NCI-H446 treated with DMSO at 0.1 percent for 48 hours (cell line): ENCODE measurements around the gene ARRB1.
"Not testable (repeated sequence)": the region's sequence is repeated elsewhere in the genome, so short reads cannot be mapped to it uniquely, and the experiment has no call there.

ENCODE experiments used
- DNase-seq: peaks from one replicate; lab custom pipeline; 2025; lab: John Stamatoyannopoulos, UW

Gene ARRB1

DNA sequence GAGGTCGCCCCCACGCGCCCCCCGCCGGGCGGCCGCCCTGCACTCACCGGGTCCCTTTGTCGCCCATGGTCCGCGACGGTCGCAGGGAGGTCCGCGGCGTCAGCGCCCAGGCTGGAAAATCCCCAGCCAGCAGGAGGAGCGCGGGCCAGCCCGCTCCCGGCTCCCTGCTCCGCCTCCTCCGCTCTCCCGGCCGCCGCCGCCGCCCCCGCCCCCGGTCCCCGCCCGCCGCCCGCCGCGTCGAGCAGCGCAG, at the start of gene ARRB1:
Gene ARRB1 (minus strand): TSS at position 121 of the 250 bp plus-strand sequence. CDS start 54 bp downstream, at position 67.
- DNase-seq, result no peak

GRCh38 chr11:75400146-75400865, 48.8 kb upstream of the ARRB1 start:
- no peak for DNase-seq

DNA sequence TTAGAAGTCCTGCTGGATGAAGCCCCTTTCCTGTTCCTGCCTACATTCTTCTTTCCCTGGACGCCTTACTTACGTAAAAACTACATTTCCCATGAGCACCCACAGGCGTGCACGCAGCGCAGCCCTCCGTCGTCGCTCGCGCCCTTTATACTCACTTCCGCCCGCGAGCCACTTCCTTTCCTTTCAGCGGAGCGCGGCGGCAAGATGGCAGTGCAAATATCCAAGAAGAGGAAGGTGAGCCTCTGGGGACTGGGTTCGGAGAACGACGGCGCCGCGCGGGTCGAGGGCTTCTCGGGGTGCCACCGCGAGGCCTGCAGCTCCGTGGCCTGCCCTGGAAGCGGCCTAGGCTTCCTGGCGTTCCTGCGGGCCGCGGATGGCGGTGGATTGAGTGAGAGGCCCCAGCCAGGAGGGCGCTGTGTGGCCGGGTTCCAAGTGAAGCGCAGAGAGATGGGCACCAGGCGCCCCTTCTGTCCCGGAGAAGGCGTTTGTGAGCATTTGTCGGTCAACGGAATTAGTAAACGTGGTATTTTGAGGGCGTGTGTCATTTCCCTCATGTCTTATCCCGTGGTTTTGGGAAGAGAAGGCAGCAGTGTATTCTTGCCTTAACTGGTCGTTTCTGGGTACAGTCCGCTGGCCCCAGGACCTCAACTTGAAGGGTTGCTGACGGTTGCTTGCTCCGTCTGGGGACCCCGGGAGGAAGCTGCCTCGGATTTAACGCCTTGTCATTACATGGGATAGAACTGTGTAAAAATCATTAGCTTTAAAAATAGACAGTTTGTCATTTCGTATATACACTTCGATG, 48.1 kb upstream of the ARRB1 start, which contains the start of gene RPS3:
Gene RPS3 (plus strand): TSS at position 175 of the 802 bp plus-strand sequence. CDS start 30 bp downstream, at position 205.
- peak; percentile 84 for DNase-seq

GRCh38 chr11:75398906-75399305, 47.4 kb upstream of the ARRB1 start:
- no peak for DNase-seq

- no peak for DNase-seq
Observed at GRCh38 chr11:75394085-75394840, 42.8 kb upstream of the ARRB1 start.

GRCh38 chr11:75389925-75390324, 38.5 kb upstream of the ARRB1 start:
- no peak for DNase-seq

DNA sequence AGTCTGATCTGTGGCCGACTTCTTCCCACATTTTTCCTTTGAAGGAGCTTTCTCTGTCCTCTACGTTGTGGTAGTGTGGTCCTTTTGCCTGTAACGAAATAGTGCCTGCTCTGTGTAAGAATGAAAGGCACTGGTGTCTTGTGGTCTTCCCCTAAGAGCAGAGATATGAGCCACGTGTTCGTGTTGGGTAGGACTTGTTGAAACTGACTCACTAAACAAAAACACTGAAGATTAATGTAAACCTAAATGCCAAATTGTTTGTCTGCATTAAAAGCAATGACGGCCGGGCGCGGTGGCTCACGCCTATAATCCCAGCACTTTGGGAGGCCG, 37.8 kb upstream of the ARRB1 start:
- DNase-seq, result no peak

DNA sequence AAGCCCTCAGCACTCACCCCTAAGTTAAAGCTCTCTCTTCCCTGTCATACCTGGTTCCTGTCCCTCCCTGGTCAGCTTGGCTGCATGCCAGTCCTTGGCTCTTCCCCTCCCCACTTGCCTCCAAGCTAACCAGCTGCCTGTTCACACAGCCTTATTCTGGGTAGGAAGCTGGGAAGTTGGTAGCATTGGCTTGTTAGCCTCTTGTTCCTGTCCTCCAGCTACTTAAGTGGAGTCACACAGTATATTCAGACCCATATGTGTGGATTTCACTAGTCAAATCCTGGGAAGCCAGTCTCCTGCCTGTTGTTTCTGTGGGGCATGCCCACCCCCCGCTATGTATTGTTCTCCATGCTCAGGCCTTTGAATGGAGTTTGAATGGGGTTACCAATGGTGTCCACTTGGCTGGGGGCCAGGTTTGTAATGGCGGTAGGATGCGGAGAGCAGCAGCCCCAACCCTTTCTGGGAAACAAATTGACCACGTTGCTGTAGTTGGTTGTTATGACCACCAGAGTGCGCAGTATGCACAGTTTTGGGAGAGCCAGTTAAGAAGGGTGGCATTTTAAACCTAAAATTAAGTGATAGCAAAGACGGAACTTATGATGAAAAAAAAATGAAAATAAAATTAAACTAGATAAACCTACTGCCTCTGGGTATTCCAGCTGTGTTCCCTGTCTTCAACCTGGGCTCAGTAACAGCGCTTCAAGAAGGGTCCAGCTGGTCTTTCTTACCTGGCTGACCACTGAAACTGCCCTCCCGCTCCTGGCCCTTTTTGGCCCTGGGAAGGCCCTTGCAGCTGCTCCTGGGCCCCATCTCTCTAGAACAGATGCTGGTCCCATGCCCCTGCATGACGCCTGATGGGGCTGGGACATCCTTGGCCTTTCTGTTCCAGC, 37.2 kb upstream of the ARRB1 start:
- DNase-seq, result peak; percentile 60

DNA sequence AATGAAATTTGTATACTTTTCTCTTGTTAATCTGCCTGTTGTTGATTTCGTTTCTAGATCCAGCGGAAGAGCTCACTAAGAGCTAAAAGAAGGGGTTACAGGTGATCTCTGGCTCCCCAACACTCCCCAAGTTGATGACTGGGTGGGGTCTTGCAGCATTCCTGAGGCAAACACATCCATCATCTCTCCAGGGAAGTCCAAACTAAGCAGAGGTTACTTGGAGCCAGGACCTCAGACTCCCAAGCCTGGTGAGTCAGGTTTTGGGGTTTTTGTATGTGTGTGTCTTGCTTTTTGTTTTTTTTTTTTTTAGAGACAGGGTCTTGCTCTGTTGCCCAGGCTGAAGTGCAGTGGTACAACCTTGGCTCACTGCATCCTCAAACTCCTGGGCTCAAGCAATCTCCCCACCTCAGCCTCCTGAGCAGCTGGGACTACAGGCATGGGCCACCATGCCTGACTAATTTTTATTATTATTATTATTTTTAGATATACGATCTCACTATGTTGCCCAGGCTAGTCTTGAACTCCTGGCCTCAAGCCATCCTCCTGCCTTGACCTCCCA, 36.4 kb upstream of the ARRB1 start:
- no peak for DNase-seq

GRCh38 chr11:75386942-75387630, 35.6 kb upstream of the ARRB1 start:
- no peak for DNase-seq

DNA sequence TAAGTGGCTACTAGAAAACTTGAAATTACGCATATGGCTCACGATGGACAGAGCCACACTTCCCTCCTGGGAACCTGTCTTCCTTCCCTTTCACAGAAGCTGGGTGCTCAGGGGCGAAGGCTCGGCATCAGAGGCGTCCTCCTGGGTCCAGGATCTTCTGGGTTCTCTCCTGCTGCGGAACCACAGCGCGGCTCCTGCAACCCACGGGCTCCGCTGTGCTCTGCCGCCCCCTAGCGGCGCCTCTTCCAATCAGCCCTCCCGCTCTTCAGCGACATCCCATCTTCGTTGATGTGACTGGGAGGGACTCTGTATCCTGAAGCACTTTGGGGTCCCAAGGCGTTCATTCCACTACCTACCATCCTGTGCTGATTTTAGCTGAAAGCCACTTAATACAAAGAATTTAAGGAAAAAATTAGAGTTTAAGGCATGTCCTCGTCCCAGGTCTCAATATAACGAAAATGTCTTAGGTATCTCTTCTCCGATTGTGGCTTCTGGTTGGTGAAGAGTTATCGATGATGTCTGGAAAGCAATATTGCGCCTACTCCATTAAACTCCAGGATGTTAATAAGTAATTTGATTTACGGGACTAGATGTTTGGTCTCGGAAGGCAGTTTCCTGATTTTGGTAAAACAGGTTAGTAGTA, 33.1 kb upstream of the ARRB1 start:
- no peak for DNase-seq

- DNase-seq, result no peak
Observed at GRCh38 chr11:75383246-75383645, 31.8 kb upstream of the ARRB1 start.

- DNase-seq, result no peak
Observed at GRCh38 chr11:75380716-75381420, 29.4 kb upstream of the ARRB1 start.

DNA sequence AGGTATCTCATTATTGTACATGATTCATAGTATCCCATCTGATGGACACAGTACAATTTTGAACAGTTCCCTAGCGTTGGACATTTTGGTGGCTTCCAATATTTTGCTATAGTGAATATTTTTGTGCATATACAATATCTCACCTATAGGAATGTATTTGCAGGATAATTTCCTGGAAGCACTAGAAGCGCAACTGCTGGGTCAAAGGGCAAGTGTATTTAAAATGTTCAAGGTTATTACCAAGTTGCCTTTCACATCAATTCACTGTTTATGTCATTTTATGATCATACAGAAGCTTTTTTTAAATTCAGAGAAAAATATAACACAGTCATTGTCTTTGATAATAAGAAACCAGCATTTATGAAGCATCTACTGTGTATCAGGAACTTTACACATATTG, 28.8 kb upstream of the ARRB1 start:
- no peak for DNase-seq

GRCh38 chr11:75378776-75379175, 27.3 kb upstream of the ARRB1 start:
- DNase-seq, result not testable (repeated sequence)

- DNase-seq, result no peak
Observed at GRCh38 chr11:75376175-75376574, 24.7 kb upstream of the ARRB1 start.

DNA sequence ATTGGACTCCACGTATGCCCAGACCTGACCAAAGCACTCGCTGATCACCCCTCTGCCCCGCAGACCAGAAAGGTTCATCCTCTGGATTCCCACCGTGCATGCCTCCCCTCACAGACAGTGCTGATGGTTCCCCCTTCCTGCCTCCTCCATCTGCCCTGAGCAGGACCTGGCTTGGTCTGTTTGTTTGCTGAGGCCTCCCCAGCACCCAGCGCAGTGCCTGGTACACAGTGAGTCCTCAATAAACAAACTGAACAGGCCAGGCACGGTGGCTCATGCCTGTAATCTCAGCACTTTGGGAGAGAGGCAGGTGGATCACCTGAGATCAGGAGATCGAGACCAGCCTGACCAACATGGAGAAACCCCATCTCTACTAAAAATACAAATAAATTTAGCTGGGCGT, 24.2 kb upstream of the ARRB1 start:
- DNase-seq, result no peak

DNA sequence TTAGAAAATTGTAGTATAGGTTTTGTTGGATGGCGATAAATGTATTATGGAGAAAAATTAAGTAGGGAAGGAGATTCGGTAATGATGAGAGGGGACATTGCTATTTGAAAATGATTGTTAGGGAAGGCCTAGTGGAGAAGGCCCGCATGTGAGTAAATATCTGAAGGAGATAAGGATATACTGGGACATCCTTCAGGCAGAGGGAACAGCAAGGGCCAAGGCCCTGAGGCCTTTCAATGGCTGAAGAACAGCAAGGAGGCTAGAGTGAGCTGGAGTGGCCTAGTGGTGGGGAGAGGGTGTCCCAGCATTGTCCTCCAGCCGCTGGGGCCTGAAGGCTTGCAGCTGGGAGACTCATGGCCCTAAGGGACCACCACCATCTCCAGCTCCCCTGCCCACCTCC, 23.2 kb upstream of the ARRB1 start:
- DNase-seq, result no peak

DNA sequence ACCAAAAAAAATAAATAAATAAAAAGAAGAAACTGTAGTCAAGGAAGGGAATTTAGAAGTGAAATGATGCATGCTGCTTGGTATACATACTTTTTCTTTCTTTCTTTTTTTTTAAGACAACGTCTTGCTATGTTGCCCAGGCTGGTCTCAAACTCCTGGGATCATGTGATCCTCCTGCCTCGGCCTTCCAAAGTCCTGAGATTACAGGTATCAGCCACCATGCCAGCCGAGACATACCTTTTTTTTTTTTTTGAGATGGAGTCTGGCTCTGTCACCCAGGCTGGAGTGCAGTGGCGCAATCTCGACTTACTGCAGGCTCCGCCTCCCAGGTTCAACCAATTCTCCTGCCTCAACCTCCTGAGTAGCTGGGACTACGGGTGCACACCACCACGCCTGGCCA, 21.7 kb upstream of the ARRB1 start:
- DNase-seq, result no peak
